Smooth muscle cell (in vitro differentiated cells): ENCODE results near the gene CRIM1. TPM values are rescaled to one million over a fixed set of nuclear protein-coding genes. Genes with fewer than 3 reads are reported as not detected.

Source experiments
- DNase-seq: peaks from one replicate; lab custom pipeline; 2025; ENCODE audit not compliant: unreplicated experiment; lab: John Stamatoyannopoulos, UW
- H2AFZ ChIP-seq: fragments of 200-600 bp; sonication (generic); 2 replicates; pipeline ENCODE4 v1.6.0; 2016; ENCODE audit warnings: antibody characterized with exemption, low read depth, mild to moderate bottlenecking
- H3F3A ChIP-seq: fragments of 200-600 bp; sonication (generic); 2 replicates; pipeline ENCODE4 v1.6.0; 2017; ENCODE audit warnings: antibody characterized with exemption, low read depth
- H3K27ac ChIP-seq: fragments of 200-600 bp; sonication (generic); 2 replicates; pipeline ENCODE4 v1.5.1; 2016; ENCODE audit warnings: low read depth, mild to moderate bottlenecking
- H3K27me3 ChIP-seq: fragments of 200-600 bp; sonication (generic); 2 replicates; pipeline ENCODE4 v1.6.1; 2016; ENCODE audit warnings: low read depth, mild to moderate bottlenecking
- H3K36me3 ChIP-seq: fragments of 200-600 bp; sonication (generic); 2 replicates; pipeline ENCODE4 v1.5.1; 2016; ENCODE audit warnings: low read depth
- H3K4me1 ChIP-seq: fragments of 200-600 bp; sonication (generic); 2 replicates; pipeline ENCODE4 v1.5.1; 2016; ENCODE audit warnings: low read depth
- H3K4me2 ChIP-seq: fragments of 200-600 bp; sonication (generic); 2 replicates; pipeline ENCODE4 v1.6.0; 2016; ENCODE audit warnings: mild to moderate bottlenecking
- H3K4me3 ChIP-seq: fragments of 200-600 bp; sonication (generic); 2 replicates; pipeline ENCODE4 v1.5.1; 2016; ENCODE audit warnings: mild to moderate bottlenecking
- H3K79me2 ChIP-seq: fragments of 200-600 bp; sonication (generic); 2 replicates; pipeline ENCODE4 v1.6.0; 2016; ENCODE audit warnings: low read depth, mild to moderate bottlenecking
- H3K9ac ChIP-seq: fragments of 200-600 bp; sonication (generic); 2 replicates; pipeline ENCODE4 v1.6.0; 2016; ENCODE audit warnings: low read depth
- H3K9me3 ChIP-seq: fragments of 200-600 bp; sonication (generic); replicated peaks from 2 replicates; pipeline ENCODE4 v1.5.1; 2016; ENCODE audit warnings: low read depth
- H4K20me1 ChIP-seq: fragments of 200-600 bp; sonication (generic); 2 replicates; pipeline ENCODE4 v1.6.0; 2016; ENCODE audit warnings: low read depth
- WGBS: methylation state at CpG from one replicate; pipeline ENCODE4 v1.1.7; 2016; ENCODE audit warnings: low lambda C conversion rate; 5-methylcytosine and 5-hydroxymethylcytosine counted together
- polyA plus RNA-seq: library from polyadenylated mRNA; unstranded; fragments of >200 nt; fragmentation: Nextera tagmentation; extraction: Ambion mirVana; gene quantifications from 2 replicates; pipeline ENCODE4 v1.2.1, GENCODE V29; 2016
- total RNA-seq: library from RNA; depleted of rRNA; stranded (reverse); fragments of >200 nt; gene quantifications from 2 replicates; pipeline ENCODE4 v1.2.3, GENCODE V29; 2014
- TF ChIP-seq, protein P1 (sequence below): fragments of 200-600 bp; sonication (generic); IDR thresholded peaks from 2 replicates; pipeline ENCODE4 v1.5.1; 2017; ENCODE audit warnings: borderline replicate concordance, mild to moderate bottlenecking, antibody characterized with exemption; ENCODE audit not compliant: insufficient read depth, poor library complexity, severe bottlenecking

CRIM1 gene
- total and polyA plus RNA-seq, 2 experiments from 2014 or later = 10.1 to 28.0 TPM

- H3K9ac ChIP-seq = peak overlapping the region; percentile 37
- H3K79me2 ChIP-seq = no peaks in the 10 kb centered on the region
- H3K27ac ChIP-seq = peak overlapping the region; percentile 52
- TF ChIP-seq, protein P1, sequence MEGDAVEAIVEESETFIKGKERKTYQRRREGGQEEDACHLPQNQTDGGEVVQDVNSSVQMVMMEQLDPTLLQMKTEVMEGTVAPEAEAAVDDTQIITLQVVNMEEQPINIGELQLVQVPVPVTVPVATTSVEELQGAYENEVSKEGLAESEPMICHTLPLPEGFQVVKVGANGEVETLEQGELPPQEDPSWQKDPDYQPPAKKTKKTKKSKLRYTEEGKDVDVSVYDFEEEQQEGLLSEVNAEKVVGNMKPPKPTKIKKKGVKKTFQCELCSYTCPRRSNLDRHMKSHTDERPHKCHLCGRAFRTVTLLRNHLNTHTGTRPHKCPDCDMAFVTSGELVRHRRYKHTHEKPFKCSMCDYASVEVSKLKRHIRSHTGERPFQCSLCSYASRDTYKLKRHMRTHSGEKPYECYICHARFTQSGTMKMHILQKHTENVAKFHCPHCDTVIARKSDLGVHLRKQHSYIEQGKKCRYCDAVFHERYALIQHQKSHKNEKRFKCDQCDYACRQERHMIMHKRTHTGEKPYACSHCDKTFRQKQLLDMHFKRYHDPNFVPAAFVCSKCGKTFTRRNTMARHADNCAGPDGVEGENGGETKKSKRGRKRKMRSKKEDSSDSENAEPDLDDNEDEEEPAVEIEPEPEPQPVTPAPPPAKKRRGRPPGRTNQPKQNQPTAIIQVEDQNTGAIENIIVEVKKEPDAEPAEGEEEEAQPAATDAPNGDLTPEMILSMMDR = no peak
- 69% methylated on average over 4 of the region's 4 CpGs for WGBS
- H3K4me1 ChIP-seq = no peaks in the 10 kb centered on the region
- H3F3A ChIP-seq = no peaks in the 10 kb centered on the region
- H3K36me3 ChIP-seq = no peaks in the 10 kb centered on the region
- H3K4me3 ChIP-seq = no peak overlapping the region
- H4K20me1 ChIP-seq = no peaks in the 10 kb centered on the region
- H2AFZ ChIP-seq = peak overlapping the region; percentile 71
- no peaks in the 10 kb centered on the region for H3K27me3 ChIP-seq
- DNase-seq = no peak
- no peak overlapping the region for H3K4me2 ChIP-seq
- no peaks in the 10 kb centered on the region for H3K9me3 ChIP-seq
Observed at GRCh38 chr2:36329746-36330472, 25.7 kb upstream of the CRIM1 start.

DNA sequence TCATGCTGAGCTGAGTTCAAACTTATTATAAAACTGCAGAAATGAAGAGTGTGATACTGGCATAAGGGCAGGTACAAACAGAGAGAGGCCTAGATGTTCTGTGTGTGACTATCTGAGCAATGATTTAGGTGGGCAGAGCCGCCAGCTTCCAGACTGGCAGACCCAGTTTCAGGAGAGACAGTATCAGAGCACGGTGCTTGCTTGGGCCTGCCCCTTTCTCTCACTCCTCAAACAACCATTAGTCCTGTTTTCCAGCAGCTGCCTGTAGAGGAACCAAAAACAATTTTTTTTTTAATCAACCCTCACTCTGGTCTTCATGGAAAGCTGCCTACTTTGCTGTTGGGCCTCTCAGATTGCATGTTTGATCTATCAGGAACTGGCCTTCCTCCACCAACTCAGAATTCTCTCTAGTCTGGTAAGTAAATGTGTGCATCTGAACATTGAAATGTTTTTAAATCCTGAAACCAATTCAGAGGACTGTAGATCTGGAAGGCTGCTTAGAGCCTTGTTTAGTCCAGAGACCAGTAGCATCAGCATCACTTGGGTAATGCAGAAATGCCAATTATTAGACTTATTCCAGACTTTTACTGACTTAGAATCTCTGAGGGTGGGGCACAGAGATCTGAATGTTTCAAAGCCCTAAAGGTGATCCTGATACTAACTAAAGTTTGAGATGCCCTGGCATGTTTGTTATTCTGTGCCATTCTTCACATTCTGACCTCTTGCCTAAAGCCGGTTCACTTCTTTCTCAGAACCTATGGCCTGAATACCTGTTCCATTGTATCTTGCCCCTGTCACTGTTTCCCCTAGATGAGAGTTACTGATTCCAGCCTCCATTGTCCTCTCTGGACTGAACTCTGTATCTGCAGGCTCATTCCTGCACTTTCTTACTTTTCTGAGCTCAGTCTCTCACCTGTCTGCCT is 24.8 kb upstream of the CRIM1 start:
- WGBS = 70% methylated on average over 3 of the region's 3 CpGs
- DNase-seq = no peak
- TF ChIP-seq, protein P1 = no peak
- H3K27ac ChIP-seq = peak overlapping the region; percentile 36
- no peak overlapping the region for H3K9ac ChIP-seq
- no peak overlapping the region for H3K4me2 ChIP-seq
- H3K9me3 ChIP-seq = no peaks in the 10 kb centered on the region
- H2AFZ ChIP-seq = peak overlapping the region; percentile 71
- H3K27me3 ChIP-seq = no peaks in the 10 kb centered on the region
- H4K20me1 ChIP-seq = no peaks in the 10 kb centered on the region
- H3K4me3 ChIP-seq = no peak overlapping the region
- H3K79me2 ChIP-seq = no peaks in the 10 kb centered on the region
- H3K36me3 ChIP-seq = no peaks in the 10 kb centered on the region
- H3F3A ChIP-seq = no peaks in the 10 kb centered on the region
- H3K4me1 ChIP-seq = no peaks in the 10 kb centered on the region

- TF ChIP-seq, protein P1 = no peak
- H3F3A ChIP-seq = no peaks in the 10 kb centered on the region
- WGBS = 58% methylated on average over 4 of the region's 4 CpGs
- H3K4me3 ChIP-seq = no peak overlapping the region
- no peaks in the 10 kb centered on the region for H3K9me3 ChIP-seq
- no peak overlapping the region for H3K27ac ChIP-seq
- H2AFZ ChIP-seq = no peak overlapping the region
- no peaks in the 10 kb centered on the region for H3K4me1 ChIP-seq
- no peak for DNase-seq
- H3K9ac ChIP-seq = no peak overlapping the region
- no peaks in the 10 kb centered on the region for H3K27me3 ChIP-seq
- no peaks in the 10 kb centered on the region for H3K36me3 ChIP-seq
- H3K4me2 ChIP-seq = no peak overlapping the region
- H3K79me2 ChIP-seq = no peaks in the 10 kb centered on the region
- H4K20me1 ChIP-seq = no peaks in the 10 kb centered on the region
Observed at GRCh38 chr2:36333350-36334012, 22.1 kb upstream of the CRIM1 start.
